HG03175 (cell line): ENCODE results near the gene FKBP1B.
"Not testable (repeated sequence)": the region's sequence is repeated elsewhere in the genome, so short reads cannot be mapped to it uniquely, and the experiment has no call there.

Experiments used
- ATAC-seq: cut with Tn5 transposase; IDR thresholded peaks from one replicate; pipeline ENCODE4 v1.9.1; 2021; ENCODE audit warnings: mild to moderate bottlenecking, moderate library complexity; ENCODE audit not compliant: unreplicated experiment

FKBP1B gene

DNA sequence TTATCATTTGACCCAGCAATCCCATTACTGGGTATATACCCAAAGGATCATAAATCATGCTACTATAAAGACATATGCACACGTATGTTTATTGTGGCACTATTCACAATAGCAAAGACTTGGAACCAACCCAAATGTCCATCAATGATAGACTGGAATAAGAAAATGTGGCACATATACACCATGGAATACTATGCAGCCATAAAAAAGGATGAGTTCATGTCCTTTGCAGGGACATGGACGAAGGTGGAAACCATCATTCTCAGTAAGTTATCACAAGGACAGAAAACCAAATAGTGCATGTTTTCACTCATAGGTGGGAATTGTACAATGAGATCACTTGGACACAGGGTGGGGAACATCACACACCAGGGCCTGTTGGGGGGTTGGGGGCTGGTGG lies 51.2 kb downstream of the FKBP1B start:
- not testable (repeated sequence) for ATAC-seq

DNA sequence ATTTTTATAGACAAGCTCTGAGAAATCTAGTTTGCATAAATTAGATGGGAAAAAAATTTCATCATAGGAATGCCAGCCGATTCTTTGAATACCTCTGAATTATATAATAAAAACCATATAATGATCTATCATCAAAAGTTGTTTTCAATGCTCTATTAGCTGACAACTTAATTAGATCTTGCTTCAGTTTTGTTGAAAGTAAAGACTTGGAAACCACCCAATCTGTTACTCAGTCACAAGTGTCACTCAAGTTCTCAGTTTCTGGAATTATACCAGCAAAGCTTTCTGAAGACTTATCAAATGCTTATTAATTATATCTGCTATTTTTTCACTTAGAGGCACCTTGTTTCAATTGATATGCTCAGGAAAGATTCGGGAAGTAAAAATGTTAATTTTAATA lies 52.5 kb downstream of the FKBP1B start:
- ATAC-seq, result no peak

GRCh38 chr2:24102677-24103076 lies 53.1 kb downstream of the FKBP1B start:
- no peak for ATAC-seq

DNA sequence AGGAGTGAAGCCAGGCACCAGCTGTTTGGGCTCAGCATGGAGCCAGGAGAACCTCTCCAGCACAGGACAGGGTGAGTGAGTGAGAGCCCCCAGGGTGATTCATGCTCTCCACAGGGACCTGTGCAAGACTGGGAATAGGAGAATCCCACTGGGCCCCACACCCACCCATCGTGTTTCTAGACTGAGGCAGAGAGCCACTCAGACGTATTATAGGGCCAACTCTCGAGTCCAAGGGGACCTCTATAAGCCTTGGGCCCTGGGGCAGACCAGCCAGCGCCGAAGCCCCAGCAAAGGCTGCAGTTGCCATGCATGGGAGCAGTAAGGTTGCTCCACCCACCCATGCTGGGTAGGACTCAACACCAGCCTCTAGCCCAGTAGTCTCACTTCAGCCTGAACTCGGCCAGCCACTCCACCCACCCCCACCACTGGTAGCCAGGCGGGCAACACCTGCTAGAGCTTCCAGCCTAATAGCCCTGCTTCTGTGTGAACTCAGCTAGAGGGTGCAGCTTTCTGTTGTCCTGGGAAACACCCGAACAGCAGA lies 54.6 kb downstream of the FKBP1B start:
- no peak for ATAC-seq

DNA sequence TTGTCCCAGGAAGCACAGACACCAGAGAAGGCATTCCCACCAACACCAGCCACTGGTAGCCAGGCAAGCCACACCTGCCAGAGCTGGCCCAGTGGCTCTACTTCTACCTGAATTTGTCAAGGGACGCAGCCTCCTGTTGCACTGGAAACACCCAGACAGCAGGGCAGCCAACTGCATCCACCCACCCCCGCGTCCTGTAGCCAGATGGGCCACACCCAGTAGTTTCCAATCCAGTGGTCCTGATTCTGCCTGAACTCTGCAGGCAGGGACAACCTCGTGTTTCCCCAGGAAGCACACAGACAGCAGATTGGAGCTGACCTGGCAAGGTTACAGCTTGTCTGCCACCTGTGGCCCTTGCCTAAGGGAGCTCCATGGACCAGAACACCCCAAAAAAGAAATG lies 55.4 kb downstream of the FKBP1B start:
- no peak for ATAC-seq

DNA sequence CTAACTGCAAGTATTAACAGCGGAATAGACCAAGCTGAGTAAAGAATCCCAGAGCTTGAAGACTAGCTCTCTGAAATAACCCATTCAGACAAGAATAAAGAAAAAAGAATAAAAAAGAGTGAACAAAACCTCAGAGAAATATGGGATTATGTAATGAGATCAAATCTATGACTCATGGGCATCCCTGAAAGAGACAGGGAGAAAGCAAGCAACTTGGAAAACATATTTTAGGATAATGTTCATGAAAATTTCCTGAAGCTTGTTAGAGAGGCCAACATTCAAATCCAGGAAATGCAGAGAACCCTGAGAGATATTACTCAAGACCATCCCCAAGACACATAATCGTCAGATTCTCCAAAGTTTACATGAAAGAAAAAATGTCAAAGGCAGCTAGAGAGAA lies 56.3 kb downstream of the FKBP1B start:
- ATAC-seq, result no peak

DNA sequence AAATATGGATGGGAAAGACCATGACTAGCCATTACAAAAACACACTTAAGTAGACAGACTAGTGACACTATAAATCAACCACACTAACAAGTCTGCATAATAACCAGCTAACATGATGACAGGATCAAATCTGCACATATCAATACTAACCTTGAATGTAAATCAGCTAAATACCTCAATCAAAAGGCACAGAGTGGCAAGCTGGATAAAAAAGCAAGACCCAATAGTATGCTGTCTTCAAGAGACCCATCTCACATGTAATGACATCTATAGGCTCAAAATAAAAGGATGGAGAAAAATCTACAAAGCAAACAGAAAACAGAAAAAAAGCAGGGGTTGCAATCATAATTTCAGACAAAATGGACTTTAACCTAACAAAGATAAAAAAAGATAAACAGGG lies 57.2 kb downstream of the FKBP1B start:
- no peak for ATAC-seq

DNA sequence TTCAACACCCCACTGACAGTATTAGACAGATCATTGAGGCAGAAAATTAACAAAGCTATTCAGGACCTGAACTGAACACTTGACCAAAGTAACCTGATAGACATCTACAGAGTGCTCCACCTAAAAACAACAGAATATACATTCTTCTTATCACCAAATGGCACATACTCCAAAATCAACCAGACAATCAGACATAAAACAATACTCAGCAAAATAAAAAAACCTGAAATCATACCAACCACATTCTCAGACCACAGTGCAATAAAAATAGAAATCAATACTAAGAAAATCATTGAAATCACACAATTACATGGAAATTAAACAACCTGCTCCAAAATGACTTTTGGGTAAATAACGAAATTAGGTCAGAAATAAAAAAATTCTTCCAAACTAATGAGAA lies 57.8 kb downstream of the FKBP1B start:
- ATAC-seq, result no peak

GRCh38 chr2:24109431-24109830 lies 59.9 kb downstream of the FKBP1B start:
- ATAC-seq, result not testable (repeated sequence)

GRCh38 chr2:24110660-24111303 lies 61.2 kb downstream of the FKBP1B start:
- ATAC-seq, result no peak

DNA sequence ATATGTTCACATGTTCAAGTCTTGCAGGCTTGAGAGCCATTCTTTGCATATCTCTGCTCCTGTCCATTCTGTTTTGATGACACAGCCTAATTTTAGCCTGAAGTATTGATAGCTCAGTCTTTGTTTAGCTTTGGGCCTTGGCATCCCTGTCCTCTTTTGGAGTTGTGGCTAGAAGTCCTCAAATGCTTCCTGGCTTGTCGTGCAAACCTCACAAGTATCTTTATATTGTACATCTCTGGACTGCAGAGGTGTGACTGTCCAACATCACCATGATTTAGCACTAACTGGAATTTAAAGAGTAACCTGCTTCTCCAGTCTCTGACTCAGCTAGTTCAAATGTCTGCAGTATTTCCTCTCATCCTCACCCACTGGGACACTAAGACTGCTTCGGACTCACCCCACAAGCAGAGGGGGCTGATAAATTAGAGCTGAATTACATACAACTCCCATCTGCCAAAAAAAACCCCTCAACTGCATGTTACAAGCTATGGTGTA lies 61.9 kb downstream of the FKBP1B start:
- ATAC-seq, result no peak
